AG04449 (cell line): ENCODE data around the gene RAB30.

Source experiments
- CTCF ChIA-PET: fragments of 350-600 bp; formaldehyde crosslinking; extraction: SDS; loops from one replicate; lab custom pipeline; 2021; ENCODE audit warnings: antibody characterized with exemption; lab: Yijun Ruan, JAX
- POLR2A ChIA-PET: fragments of 400-600, 350-600 bp; formaldehyde crosslinking; extraction: SDS; loops from one replicate; lab custom pipeline; 2020; ENCODE audit warnings: antibody characterized with exemption, inconsistent platforms; lab: Yijun Ruan, JAX
- DNase-seq: peaks from one replicate; pipeline ENCODE4 v3.0.0-alpha.2; 2010; ENCODE audit warnings: low read depth, low spot score
- H3K4me3 ChIP-seq: 2 replicates; pipeline ENCODE4 v1.5.1; 2011; ENCODE audit warnings: low read depth, mild to moderate bottlenecking, control low read depth, low read length
- CTCF ChIP-seq: IDR thresholded peaks from one replicate; pipeline ENCODE4 v1.5.1; 2011; ENCODE audit warnings: mild to moderate bottlenecking, moderate library complexity, low read length, control low read depth, inconsistent platforms; ENCODE audit not compliant: insufficient read depth; ENCODE audit errors: missing control alignments

RAB30 gene

GRCh38 chr11:82981852-82982251 is 89.8 kb downstream of the RAB30 start:
- H3K4me3 ChIP-seq: no peak overlapping the region
- no peak for DNase-seq
- no peak for TF ChIP-seq CTCF
- ChIA-PET POLR2A (no interaction called here), CTCF (interaction anchor here (0.9 to 1.7 kb wide), 2 partner anchors 9 to 55 kb away, joined by 3 to 4 read pairs; no protein-coding TSS in a partner anchor)

- TF ChIP-seq CTCF: no peak
- ChIA-PET POLR2A (interaction anchor here (0.6 to 1.0 kb wide), 2 partner anchors 89 to 158 kb away, joined by 3 read pairs; no protein-coding TSS in a partner anchor), CTCF (interaction anchor here (1.7 kb wide), 1 partner anchor 54 kb away, joined by 4 read pairs; no protein-coding TSS in a partner anchor)
- no peak overlapping the region for H3K4me3 ChIP-seq
- no peak for DNase-seq
Observed at GRCh38 chr11:82980947-82981346, 90.8 kb downstream of the RAB30 start.

- CTCF ChIA-PET: interaction anchor here (1.2 kb wide), 1 partner anchor 9 kb away, joined by 3 read pairs; no protein-coding TSS in a partner anchor
- POLR2A ChIA-PET: interaction anchor here (0.6 to 1.0 kb wide), 2 partner anchors 90 to 158 kb away, joined by 3 read pairs; no protein-coding TSS in a partner anchor
Observed at GRCh38 chr11:82980292-82980691, 91.4 kb downstream of the RAB30 start.

DNA sequence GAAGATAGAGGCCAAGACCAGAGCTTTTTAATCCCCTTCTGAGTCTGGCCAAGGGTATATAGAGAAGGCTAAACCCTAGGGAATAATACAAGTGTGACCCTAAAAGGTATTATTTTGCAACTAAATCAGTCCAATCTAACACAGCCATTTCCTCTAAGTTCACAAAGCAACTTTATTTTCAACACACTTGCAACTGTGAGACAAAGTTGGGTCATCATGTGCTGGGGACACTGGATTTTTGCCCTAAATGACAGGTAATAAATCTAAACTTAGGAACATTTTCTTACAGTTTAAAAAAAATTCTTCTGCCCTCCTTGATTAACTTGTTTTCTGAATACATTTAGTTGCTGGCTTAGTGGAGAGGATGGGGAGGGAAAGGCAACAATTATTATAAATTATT is 91.9 kb downstream of the RAB30 start:
- no peak for DNase-seq
- TF ChIP-seq CTCF: no peak
- ChIA-PET POLR2A (interaction anchor here (1.0 kb wide), 1 partner anchor 90 kb away, joined by 3 read pairs; no protein-coding TSS in a partner anchor), CTCF (interaction anchor here (1.2 kb wide), 1 partner anchor 10 kb away, joined by 3 read pairs; no protein-coding TSS in a partner anchor)
- no peak overlapping the region for H3K4me3 ChIP-seq

More at GRCh38 chr11:82980292-82980691, 91.4 kb downstream of the RAB30 start:
- TF ChIP-seq CTCF: no peak
- H3K4me3 ChIP-seq: no peak overlapping the region
- peak; percentile 70 for DNase-seq

DNA sequence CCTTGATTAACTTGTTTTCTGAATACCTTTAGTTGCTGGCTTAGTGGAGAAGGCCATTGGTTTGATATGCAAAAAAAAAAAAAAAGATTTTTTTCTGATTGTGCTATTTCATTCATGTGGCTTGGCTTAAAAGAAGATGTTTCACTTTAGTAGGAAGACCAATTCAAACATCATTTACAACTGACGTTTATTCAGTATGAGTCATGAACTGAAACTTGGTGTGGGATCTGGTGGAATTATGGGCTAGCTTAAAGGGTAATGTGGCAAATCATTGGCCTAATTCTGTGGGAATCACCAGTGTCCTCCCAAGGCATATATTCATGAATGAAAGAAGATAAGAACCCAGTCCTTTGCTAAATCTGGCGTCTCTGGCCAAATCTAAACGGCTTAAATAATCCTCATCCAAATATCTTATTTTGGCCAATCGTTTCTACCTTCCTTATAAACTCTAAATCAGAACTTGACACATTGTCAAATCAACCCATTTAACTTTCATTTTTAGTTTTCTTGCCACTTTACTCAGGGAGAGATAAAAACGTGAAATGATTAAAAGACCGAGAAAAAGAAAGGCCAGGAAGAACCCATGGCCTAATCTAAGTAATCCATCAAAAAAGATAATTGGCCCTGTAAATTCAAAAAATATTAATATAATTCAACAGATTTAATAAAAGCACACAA is 93.1 kb downstream of the RAB30 start:
- ChIA-PET CTCF (no interaction called here), POLR2A (interaction anchor here (0.7 kb wide), 1 partner anchor 180 kb away, joined by 3 read pairs; no protein-coding TSS in a partner anchor)
- no peak for TF ChIP-seq CTCF
- H3K4me3 ChIP-seq: no peak overlapping the region
- peak; percentile 67 for DNase-seq

GRCh38 chr11:82976786-82977185 is 94.9 kb downstream of the RAB30 start:
- TF ChIP-seq CTCF: no peak
- CTCF ChIA-PET: no interaction called here
- no peak overlapping the region for H3K4me3 ChIP-seq
- POLR2A ChIA-PET: no interaction called here
- no peak for DNase-seq
